GM12878 (cell line): ENCODE data around the gene CD34. TPM values are rescaled to one million over a fixed set of nuclear protein-coding genes. Genes with fewer than 3 reads are reported as not detected.

Source experiments
- ATAC-seq: fragments of 200-7000 bp; cut with Tn5 transposase; 3 replicates; pipeline ENCODE4 v1.9.1; 2020; ENCODE audit warnings: mild to moderate bottlenecking, moderate library complexity
- Bru-seq: library from RNA; stranded (reverse); fragments of 400-500 nt; gene quantifications from one replicate; lab custom pipeline; 2021; lab: Mats Ljungman, UMichigan
- BruChase-seq, 2 experiments: library from RNA; stranded (reverse); fragments of 400-500 nt; gene quantifications; one replicate each; lab custom pipeline; 2021; lab: Mats Ljungman, UMichigan
- BruUV-seq: library from RNA; stranded (reverse); fragments of 400-500 nt; replicated peaks from 2 replicates; lab custom pipeline; 2021; lab: Mats Ljungman, UMichigan
- CTCF ChIA-PET: fragments of 300-600 bp; sonication (Branson Sonifier 250); formaldehyde crosslinking; extraction: SDS; loops from one replicate; lab custom pipeline; 2021; ENCODE audit warnings: inconsistent platforms; lab: Yijun Ruan, JAX
- POLR2A ChIA-PET: fragments of 350-600 bp; formaldehyde crosslinking; extraction: SDS; loops from one replicate; lab custom pipeline; 2021; ENCODE audit warnings: inconsistent platforms; lab: Charles Lee
- RAD21 ChIA-PET: fragments of 300-600 bp; sonication (Branson Sonifier 250); formaldehyde crosslinking; loops from one replicate; lab custom pipeline; 2023; ENCODE audit warnings: antibody characterized with exemption; ENCODE audit not compliant: unreplicated experiment; lab: Charles Lee
- SMC1A ChIA-PET: fragments of 300-600 bp; sonication (Branson Sonifier 250); formaldehyde crosslinking; loops from one replicate; lab custom pipeline; 2023; ENCODE audit not compliant: unreplicated experiment, uncharacterized antibody; lab: Charles Lee
- DNase-seq: peaks from one replicate; pipeline ENCODE4 v3.0.0-alpha.2; 2011; ENCODE audit warnings: low read depth, low spot score
- FAIRE-seq: peaks from 3 replicates; lab custom pipeline; 2011; peaks lifted over from hg19 to GRCh38; lab: Jason Lieb, UNC
- H2AFZ ChIP-seq: 2 replicates; pipeline ENCODE4 v1.6.0; 2011; ENCODE audit warnings: low read depth, low read length, control low read depth; ENCODE audit not compliant: control insufficient read depth
- H3K27ac ChIP-seq: 2 replicates; pipeline ENCODE4 v1.5.1; 2011; ENCODE audit warnings: control low read depth; ENCODE audit not compliant: control insufficient read depth, insufficient read depth
- H3K27me3 ChIP-seq, 2 experiments: replicated peaks in 1 of 2; 2 replicates each; pipeline versions ENCODE4 v1.6.0 to v1.6.1; 2011; ENCODE audit warnings: low read length in 1 of 2; ENCODE audit not compliant: control insufficient read depth in 2 of 2, insufficient read depth in 2 of 2
- H3K36me3 ChIP-seq, 2 experiments: 2 replicates each; pipeline ENCODE4 v1.5.1; 2011; ENCODE audit warnings: low read length in 1 of 2; ENCODE audit not compliant: control insufficient read depth in 2 of 2, insufficient read depth in 2 of 2
- H3K4me1 ChIP-seq: 2 replicates; pipeline ENCODE4 v1.6.1; 2011; ENCODE audit warnings: mild to moderate bottlenecking, low read length, moderate library complexity, mixed read lengths; ENCODE audit not compliant: control insufficient read depth, insufficient read depth
- H3K4me2 ChIP-seq: 2 replicates; pipeline ENCODE4 v1.6.0; 2011; ENCODE audit warnings: control low read depth; ENCODE audit not compliant: control insufficient read depth, insufficient read depth
- H3K4me3 ChIP-seq: fragments of 200-600 bp; sonication (generic); 2 replicates; pipeline ENCODE4 v1.5.1; 2016
- H3K79me2 ChIP-seq: 2 replicates; pipeline ENCODE4 v1.6.0; 2011; ENCODE audit warnings: low read length; ENCODE audit not compliant: control insufficient read depth, insufficient read depth
- H3K9ac ChIP-seq: 2 replicates; pipeline ENCODE4 v1.8.0; 2011; ENCODE audit warnings: low read length, control low read depth, mixed read lengths; ENCODE audit not compliant: control insufficient read depth, insufficient read depth
- H3K9me3 ChIP-seq: replicated peaks from 3 replicates; pipeline ENCODE4 v1.5.1; 2011; ENCODE audit warnings: mild to moderate bottlenecking, low read length; ENCODE audit not compliant: control insufficient read depth, insufficient read depth
- H4K20me1 ChIP-seq: 2 replicates; pipeline ENCODE4 v1.6.0; 2011; ENCODE audit not compliant: control insufficient read depth, insufficient read depth
- CBX5 ChIP-seq: sonication (generic); IDR thresholded peaks from 2 replicates; pipeline ENCODE4 v1.6.1; 2016; ENCODE audit warnings: low read depth, moderate library complexity, mild to moderate bottlenecking, inconsistent platforms
- HDAC6 ChIP-seq: fragments of 200-600 bp; sonication (generic); IDR thresholded peaks from one replicate; pipeline ENCODE4 v1.8.0; 2017; ENCODE audit warnings: antibody characterized with exemption; ENCODE audit not compliant: unreplicated experiment
- SRF ChIP-seq, 2 experiments: IDR thresholded peaks; 2 replicates each; pipeline ENCODE4 v1.6.1; 2011; ENCODE audit warnings: low read depth in 2 of 2, low read length in 2 of 2, mild to moderate bottlenecking in 1 of 2, moderate library complexity in 1 of 2
- YBX1 ChIP-seq: fragments of 450-650 bp; IDR thresholded peaks from 2 replicates; pipeline ENCODE4 v1.6.1; 2016; ENCODE audit warnings: antibody characterized with exemption
- WGBS: methylation state at CpG from one replicate; pipeline ENCODE4 v1.1.6; 2016; ENCODE audit warnings: low lambda C conversion rate; ENCODE audit not compliant: insufficient replicate concordance, insufficient coverage; ENCODE audit errors: missing lambda C conversion rate; 5-methylcytosine and 5-hydroxymethylcytosine counted together
- in situ Hi-C: fragments of 300-500 bp; cut with MboI; formaldehyde crosslinking; loops from 9 replicates; pipeline ENCODE4 v1.14.3; 2018; ENCODE audit warnings: mixed read lengths
- intact Hi-C: fragments of 100-400 bp; cut with micrococcal nuclease; formaldehyde crosslinking; loops from one replicate; pipeline ENCODE4 v1.14.2; 2022; ENCODE audit not compliant: unreplicated experiment
- long read RNA-seq, 2 experiments: library from polyadenylated mRNA; unstranded; transcript quantifications; one replicate each; pipeline ENCODE4 v2.0.0, GENCODE V29; 2019 to 2020
- polyA minus RNA-seq, 3 experiments: library from RNA; depleted of rRNA, polyadenylated mRNA; stranded (reverse); fragments of >200 nt; gene quantifications; 2 replicates each; pipeline ENCODE4 v1.2.3, GENCODE V29; 2011
- polyA plus RNA-seq, 11 experiments: library from polyadenylated mRNA; depleted of rRNA in 4 of 11; unstranded in 6 of 11; stranded (reverse) in 5 of 11; fragments of >200 nt; fragmentation: Nextera tagmentation in 4 of 11; fragmentation: Illumina TruSeq in 1 of 11; extraction: Ambion mirVana in 4 of 11; extraction: Trizol in 1 of 11; gene quantifications; 1 replicate in 1 of 11; 2 replicates in 10 of 11; pipeline versions ENCODE4 v1.2.1 to v1.2.3, GENCODE V29; 2011 to 2016; ENCODE audit warnings: inconsistent platforms in 2 of 11, missing spikeins in 2 of 11, low read depth in 1 of 11
- total RNA-seq, 4 experiments: library from RNA; depleted of rRNA in 3 of 4; stranded (reverse); fragments of >200 nt in 3 of 4; fragmentation: Illumina TruSeq in 1 of 4; extraction: Trizol in 1 of 4; gene quantifications; 2 replicates each; pipeline versions ENCODE4 v1.2.1 to v1.2.3, GENCODE V29; 2013 to 2021

CD34 gene, protein sequence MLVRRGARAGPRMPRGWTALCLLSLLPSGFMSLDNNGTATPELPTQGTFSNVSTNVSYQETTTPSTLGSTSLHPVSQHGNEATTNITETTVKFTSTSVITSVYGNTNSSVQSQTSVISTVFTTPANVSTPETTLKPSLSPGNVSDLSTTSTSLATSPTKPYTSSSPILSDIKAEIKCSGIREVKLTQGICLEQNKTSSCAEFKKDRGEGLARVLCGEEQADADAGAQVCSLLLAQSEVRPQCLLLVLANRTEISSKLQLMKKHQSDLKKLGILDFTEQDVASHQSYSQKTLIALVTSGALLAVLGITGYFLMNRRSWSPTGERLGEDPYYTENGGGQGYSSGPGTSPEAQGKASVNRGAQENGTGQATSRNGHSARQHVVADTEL
- 0.22 TPM in 1 of 2 replicates, not detected in the other for total RNA-seq (2013; cell fraction: nucleolus; rRNA removed)
- not detected in 2 replicates for total RNA-seq (2014; rRNA removed)
- total RNA-seq (2014; rRNA removed; fragmentation: Illumina TruSeq; extraction: Trizol): not detected in 2 replicates
- total RNA-seq (2021): 0.08 TPM in 1 of 2 replicates, not detected in the other
- polyA plus RNA-seq (2011; ENCODE audit: low read depth): not detected
- polyA plus RNA-seq (2011; rRNA removed): under 0.01 and 0.03 TPM in 2 replicates
- polyA plus RNA-seq (2011; cell fraction: cytosol; rRNA removed): 0.02 and 0.03 TPM in 2 replicates
- 0.01 TPM in 1 of 2 replicates, not detected in the other for polyA plus RNA-seq (2011; cell fraction: nucleus; rRNA removed)
- not detected in 2 replicates for polyA plus RNA-seq (2012)
- polyA plus RNA-seq (2014; fragmentation: Illumina TruSeq; extraction: Trizol): not detected in 2 replicates
- under 1 TPM in 1 of 2 experiments, not detected in 1; 0.02 TPM for polyA plus RNA-seq (2014; fragmentation: Nextera tagmentation; extraction: Ambion mirVana)
- polyA plus RNA-seq (2014; rRNA removed): 0.03 and 0.05 TPM in 2 replicates
- not detected for polyA plus RNA-seq (2016; fragmentation: Nextera tagmentation; extraction: Ambion mirVana)
- under 0.01 TPM in 1 of 2 replicates, not detected in the other for polyA minus RNA-seq (2011; rRNA and poly(A)+ RNA removed)
- polyA minus RNA-seq (2011; cell fraction: cytosol; rRNA and poly(A)+ RNA removed): not detected in 2 replicates
- polyA minus RNA-seq (2011; cell fraction: nucleus; rRNA and poly(A)+ RNA removed): under 0.01 TPM in 2 replicates
- Bru-seq, nascent RNA: percentile 9 among the genes with signal in this experiment
- BruChase-seq, experiment 1, labeled RNA remaining after a 6-hour chase: not detected
- BruChase-seq, experiment 2, labeled RNA remaining after a 2-hour chase: not detected
- long read RNA-seq, experiment 1: 0 reads
- long read RNA-seq, experiment 2: 0 reads

DNA sequence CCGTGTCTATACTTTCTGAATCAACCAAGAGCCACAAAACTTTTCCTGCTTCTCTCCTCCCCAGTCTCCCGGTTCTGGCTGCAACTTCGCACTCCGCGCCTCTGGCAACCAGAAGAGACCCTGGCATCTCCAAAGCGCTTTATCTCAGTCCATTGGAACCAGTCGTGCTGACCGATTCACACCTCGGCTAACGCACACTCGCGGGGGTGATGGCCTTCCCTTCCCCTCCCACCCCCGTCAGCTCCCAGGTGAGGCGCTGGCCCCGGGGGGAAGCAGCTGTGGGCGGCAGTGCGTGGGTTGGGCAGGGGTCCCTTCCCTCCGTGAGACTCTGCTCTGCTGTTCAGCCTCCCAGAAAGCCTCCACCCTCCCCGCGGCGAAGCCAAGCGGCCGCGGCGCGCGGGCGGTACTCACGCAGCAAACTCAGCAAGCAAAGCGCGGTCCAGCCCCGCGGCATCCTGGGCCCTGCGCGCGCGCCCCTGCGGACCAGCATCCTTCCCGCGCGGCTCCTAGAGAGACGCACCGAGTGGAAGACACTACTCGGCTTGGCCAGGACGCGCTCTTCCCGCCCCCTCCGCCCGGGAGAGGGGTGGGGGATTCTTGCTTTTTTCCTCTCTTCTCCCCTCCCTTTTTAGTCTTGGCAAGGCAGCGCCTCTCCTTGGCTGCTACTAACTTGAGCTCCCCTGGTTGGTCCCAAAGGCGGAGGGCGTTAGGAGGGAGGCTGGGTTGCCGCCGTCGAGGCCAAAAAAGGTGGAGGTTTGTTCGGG is at the start of gene CD34:
CD34 (minus strand) TSS at position 535 of the 764 bp plus-strand sequence; CDS start at position 490, 45 bp downstream.
- no peak for TF ChIP-seq SRF (IDR thresholded peaks at IDR 0.05; ENCODE audit: low read depth in 2 of 2, low read length in 2 of 2)
- TF ChIP-seq YBX1: no peak
- TF ChIP-seq CBX5: no peak
- TF ChIP-seq HDAC6: peak; percentile 51
- TF ChIP-seq, all 136 proteins: peak for 1
- Histone ChIP-seq H3K79me2 (no peaks in the 10 kb centered on the region), H3K9ac (no peak within 1 kb of the TSS), H3K4me2 (no peak within 1 kb of the TSS), H3K4me3 (no peak within 1 kb of the TSS), H3K27ac (no peak within 1 kb of the TSS), H2AFZ (no peak within 1 kb of the TSS), H3K27me3 (peaks cover 22 to 26% of the 10 kb centered on the region in 2 experiments), H4K20me1 (no peaks in the 10 kb centered on the region), H3K9me3 (no peaks in the 10 kb centered on the region), H3K4me1 (no peaks in the 10 kb centered on the region), H3K36me3 (no peaks in the 10 kb centered on the region)
- in situ Hi-C loops (no loop called here), intact Hi-C loops (no loop called here)
- SMC1A ChIA-PET: no interaction called here
- ATAC-seq: peak; percentile 28; the same call in 2 of the 3 replicates
- CTCF ChIA-PET: interaction anchor here (1.1 kb wide), 1 partner anchor 14 kb away, joined by 4 read pairs; no protein-coding TSS in a partner anchor
- WGBS: 11% methylated on average over 48 of the region's 56 CpGs
- no peak for DNase-seq
- no peak for FAIRE-seq
- RAD21 ChIA-PET: interaction anchor here (1.0 to 1.9 kb wide), 2 partner anchors 26 to 52 kb away, joined by 3 to 4 read pairs; no protein-coding TSS in a partner anchor
- no TSS peak for BruUV-seq
- POLR2A ChIA-PET: no interaction called here
